WTC11 (cell line): ENCODE measurements around the gene KRT83. TPM values are rescaled to one million over a fixed set of nuclear protein-coding genes. Genes with fewer than 3 reads are reported as not detected.
"Not testable (repeated sequence)": the region's sequence is repeated elsewhere in the genome, so short reads cannot be mapped to it uniquely, and the experiment has no call there.

ENCODE experiments used
- ATAC-seq: fragments of 200-7000 bp; cut with Tn5 transposase; 2 replicates; pipeline ENCODE4 v1.10.0; 2021; ENCODE audit warnings: mild to moderate bottlenecking, moderate library complexity
- CTCF ChIA-PET: fragments of 300-600 bp; sonication (Branson Sonifier 250); formaldehyde crosslinking; loops from one replicate; lab custom pipeline; 2021; ENCODE audit warnings: antibody characterized with exemption; lab: Charles Lee
- POLR2A ChIA-PET: fragments of 350-600 bp; sonication (Branson Sonifier 250); formaldehyde crosslinking; loops from one replicate; lab custom pipeline; 2021; ENCODE audit warnings: antibody characterized with exemption; lab: Charles Lee
- DNase-seq: peaks from one replicate; pipeline ENCODE4 v3.0.0; 2021; ENCODE audit warnings: low spot score
- H3K27ac Mint-ChIP-seq: 2 replicates; pipeline ENCODE4 v1.8.0; 2021; ENCODE audit warnings: mixed read lengths
- H3K27me3 Mint-ChIP-seq: 2 replicates; pipeline ENCODE4 v1.8.0; 2021; ENCODE audit warnings: low read depth, mild to moderate bottlenecking, moderate library complexity, mixed read lengths
- H3K36me3 Mint-ChIP-seq: 2 replicates; pipeline ENCODE4 v1.8.0; 2021; ENCODE audit warnings: mixed read lengths
- H3K4me1 Mint-ChIP-seq: 2 replicates; pipeline ENCODE4 v1.8.0; 2022; ENCODE audit warnings: mixed read lengths
- H3K4me3 Mint-ChIP-seq: 2 replicates; pipeline ENCODE4 v1.8.0; 2021; ENCODE audit warnings: mild to moderate bottlenecking, moderate library complexity, mixed read lengths
- H3K9me3 Mint-ChIP-seq: 2 replicates; pipeline ENCODE4 v1.8.0; 2021; ENCODE audit warnings: mixed read lengths
- ATF1 ChIP-seq: sonication (generic); formaldehyde crosslinking; IDR thresholded peaks from 2 replicates; pipeline ENCODE4 v1.8.1; 2023; ENCODE audit warnings: mild to moderate bottlenecking, moderate library complexity, missing genetic modification reagents
- ETV6 ChIP-seq: sonication (generic); formaldehyde crosslinking; IDR thresholded peaks from 2 replicates; pipeline ENCODE4 v1.8.1; 2022; ENCODE audit warnings: mild to moderate bottlenecking, missing genetic modification reagents
- FOXP1 ChIP-seq: sonication (generic); formaldehyde crosslinking; IDR thresholded peaks from 2 replicates; pipeline ENCODE4 v1.8.0; 2022; ENCODE audit warnings: missing genetic modification reagents, mild to moderate bottlenecking, moderate library complexity, borderline replicate concordance
- HMGA2 ChIP-seq: fragments of 250-450 bp; sonication (Bioruptor Pico); IDR thresholded peaks from 2 replicates; pipeline ENCODE4 v1.4.0; 2021; ENCODE audit warnings: mild to moderate bottlenecking, moderate library complexity
- IRF2 ChIP-seq: sonication (generic); formaldehyde crosslinking; IDR thresholded peaks from 2 replicates; pipeline ENCODE4 v1.8.0; 2022; ENCODE audit warnings: low read depth, missing genetic modification reagents, borderline replicate concordance
- JUN ChIP-seq: sonication (generic); formaldehyde crosslinking; IDR thresholded peaks from 2 replicates; pipeline ENCODE4 v1.8.0; 2023; ENCODE audit warnings: mild to moderate bottlenecking, missing genetic modification reagents
- RELA ChIP-seq: sonication (generic); formaldehyde crosslinking; IDR thresholded peaks from 2 replicates; pipeline ENCODE4 v1.8.1; 2022; ENCODE audit warnings: missing genetic modification reagents, mild to moderate bottlenecking, borderline replicate concordance
- SMAD3 ChIP-seq: sonication (generic); formaldehyde crosslinking; IDR thresholded peaks from 2 replicates; pipeline ENCODE4 v1.8.0; 2022; ENCODE audit warnings: missing genetic modification reagents, mild to moderate bottlenecking, borderline replicate concordance
- SP1 ChIP-seq: sonication (generic); formaldehyde crosslinking; conservative IDR thresholded peaks from 2 replicates; pipeline ENCODE4 v1.8.1; 2022; ENCODE audit warnings: missing genetic modification reagents
- ZNF219 ChIP-seq: sonication (generic); formaldehyde crosslinking; IDR thresholded peaks from 2 replicates; pipeline ENCODE4 v1.8.0; 2023; ENCODE audit warnings: missing genetic modification reagents, mild to moderate bottlenecking, borderline replicate concordance
- ZNF317 ChIP-seq: sonication (generic); formaldehyde crosslinking; IDR thresholded peaks from 2 replicates; pipeline ENCODE4 v1.8.1; 2023; ENCODE audit warnings: low read depth, mild to moderate bottlenecking, moderate library complexity, missing genetic modification reagents, borderline replicate concordance
- total RNA-seq: library from RNA; stranded (reverse); gene quantifications from 3 replicates; pipeline ENCODE4 v1.2.3, GENCODE V29; 2021
- TF ChIP-seq, protein P1 (sequence below): sonication (generic); formaldehyde crosslinking; IDR thresholded peaks from 2 replicates; pipeline ENCODE4 v1.8.1; 2022; ENCODE audit warnings: mild to moderate bottlenecking, missing genetic modification reagents, moderate library complexity, borderline replicate concordance
- TF ChIP-seq, protein P2 (sequence below): fragments of 200-600 bp; IDR thresholded peaks from 2 replicates; pipeline ENCODE4 v1.8.0; 2022; ENCODE audit warnings: antibody characterized with exemption
- TF ChIP-seq, protein P3 (sequence below): sonication (generic); formaldehyde crosslinking; IDR thresholded peaks from 2 replicates; pipeline ENCODE4 v1.8.1; 2022; ENCODE audit warnings: low read depth, mild to moderate bottlenecking, moderate library complexity, missing genetic modification reagents, borderline replicate concordance
- TF ChIP-seq, protein P4 (sequence below): fragments of 250-450 bp; sonication (Bioruptor Pico); IDR thresholded peaks from 2 replicates; pipeline ENCODE4 v1.9.0; 2021; ENCODE audit warnings: mild to moderate bottlenecking
- TF ChIP-seq, protein P5 (sequence below): sonication (generic); formaldehyde crosslinking; IDR thresholded peaks from 2 replicates; pipeline ENCODE4 v1.8.1; 2023; ENCODE audit warnings: mild to moderate bottlenecking, moderate library complexity, missing genetic modification reagents

KRT83 gene
- total RNA-seq, 1 experiment from 2014 or later, result not detected

DNA sequence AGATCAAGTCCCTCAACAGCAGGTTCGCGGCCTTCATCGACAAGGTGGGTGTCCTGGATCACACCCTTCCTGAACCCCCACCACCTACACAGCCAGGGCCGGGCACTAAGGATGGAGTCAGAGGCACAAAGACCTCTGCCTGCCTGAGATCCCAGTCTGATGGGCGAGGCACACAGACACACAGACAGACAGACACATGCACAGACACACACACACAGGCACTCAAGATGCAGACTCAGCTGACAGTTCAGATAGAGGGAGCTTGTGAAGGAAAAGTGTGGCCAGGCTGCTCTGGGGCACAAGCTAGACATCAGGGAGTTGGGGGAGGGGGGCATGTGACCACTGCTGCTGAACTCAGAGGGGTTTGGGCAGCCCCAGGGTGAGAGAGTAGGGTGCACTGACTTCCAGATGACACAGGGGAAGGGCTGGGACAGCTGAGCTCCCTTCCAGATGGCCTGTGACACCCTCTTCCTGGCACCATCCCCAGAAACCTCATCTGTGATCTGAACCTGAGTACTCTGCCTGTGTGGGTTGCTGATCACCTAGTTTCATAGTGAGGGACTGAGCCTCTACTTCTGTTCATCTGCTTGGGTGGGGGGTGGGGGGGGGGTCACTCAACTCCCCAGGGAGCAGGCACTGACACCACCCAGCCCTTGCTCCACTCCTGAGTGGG is 18.8 kb downstream of the KRT83 start:
- peaks cover 20% of the 10 kb centered on the region for H3K27me3 Mint-ChIP-seq
- H3K9me3 Mint-ChIP-seq, H3K36me3 Mint-ChIP-seq, POLR2A ChIA-PET, H3K27ac Mint-ChIP-seq, DNase-seq, H3K4me1 Mint-ChIP-seq, H3K4me3 Mint-ChIP-seq, ATAC-seq: not testable (repeated sequence)
- CTCF ChIA-PET, result interaction anchor here (1.2 kb wide), 1 partner anchor 23 kb away, joined by 3 read pairs; no protein-coding TSS in a partner anchor

DNA sequence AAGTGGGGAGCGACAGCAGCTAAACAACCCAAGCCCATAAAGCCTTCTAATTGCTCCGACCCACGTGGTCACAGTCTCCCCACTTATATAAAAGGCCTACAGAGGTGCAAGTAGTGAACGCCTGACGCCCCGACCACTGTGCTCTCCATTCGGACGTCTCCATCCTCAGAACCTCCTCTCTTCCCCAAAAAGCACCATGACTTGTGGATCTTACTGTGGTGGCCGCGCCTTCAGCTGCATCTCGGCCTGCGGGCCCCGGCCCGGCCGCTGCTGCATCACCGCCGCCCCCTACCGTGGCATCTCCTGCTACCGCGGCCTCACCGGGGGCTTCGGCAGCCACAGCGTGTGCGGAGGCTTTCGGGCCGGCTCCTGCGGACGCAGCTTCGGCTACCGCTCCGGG is 19.5 kb downstream of the KRT83 start:
- DNase-seq, H3K9me3 Mint-ChIP-seq, ATAC-seq, H3K36me3 Mint-ChIP-seq, H3K4me1 Mint-ChIP-seq, H3K4me3 Mint-ChIP-seq, POLR2A ChIA-PET, H3K27ac Mint-ChIP-seq: not testable (repeated sequence)
- peaks cover 13% of the 10 kb centered on the region for H3K27me3 Mint-ChIP-seq
- CTCF ChIA-PET, result interaction anchor here (1.2 kb wide), 1 partner anchor 23 kb away, joined by 3 read pairs; no protein-coding TSS in a partner anchor

DNA sequence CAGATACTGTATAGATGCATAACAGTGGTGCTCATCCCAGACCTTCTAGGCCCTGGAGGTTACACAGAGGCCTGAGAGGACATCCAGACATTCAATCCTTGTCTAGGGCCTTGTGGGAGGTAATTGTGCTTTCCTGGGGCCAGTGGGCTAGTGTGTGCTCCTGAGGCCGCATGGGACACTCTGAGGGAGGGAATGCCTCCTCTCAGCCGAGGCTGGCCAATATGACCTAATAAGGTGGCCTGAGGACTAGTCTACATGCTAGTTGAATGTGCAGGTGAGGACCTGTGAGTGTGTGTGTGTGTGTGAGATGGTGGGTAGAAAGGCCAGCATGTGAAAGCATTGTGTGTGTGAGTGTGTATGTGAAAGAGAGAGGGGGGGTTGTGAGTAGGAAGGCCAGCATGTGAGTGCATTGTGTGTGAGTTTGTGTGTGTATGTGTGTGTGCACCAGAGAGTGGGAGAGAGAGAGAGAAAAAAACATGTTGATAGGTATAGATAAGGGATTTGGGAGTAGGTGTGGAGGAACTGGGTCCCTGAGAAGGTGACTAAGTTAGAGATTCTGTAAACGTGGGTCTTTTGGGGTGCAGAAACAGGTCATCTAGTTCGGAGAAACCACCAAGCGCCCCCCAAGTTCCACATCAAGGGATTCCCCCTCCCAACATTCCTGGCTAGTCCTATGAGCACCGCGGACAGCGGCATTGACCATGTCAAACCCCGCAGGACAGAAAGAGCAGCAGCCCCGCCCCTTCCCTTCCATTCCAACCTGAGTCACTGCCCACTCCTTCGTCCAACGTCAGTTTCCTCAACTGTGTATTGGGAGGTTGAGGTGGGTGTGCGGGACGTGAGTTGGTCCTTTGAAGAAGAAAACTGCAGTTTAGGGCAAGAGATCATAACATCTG is 20.2 kb downstream of the KRT83 start:
- Mint-ChIP-seq H3K27me3 (peaks cover 7% of the 10 kb centered on the region), H3K4me3 (no peak overlapping the region), H3K36me3 (no peaks in the 10 kb centered on the region), H3K27ac (no peak overlapping the region)
- CTCF ChIA-PET, result interaction anchor here (1.2 kb wide), 1 partner anchor 22 kb away, joined by 3 read pairs; no protein-coding TSS in a partner anchor
- DNase-seq (peak; percentile 52), ATAC-seq (peak; percentile 41; the same call in 1 of the 2 replicates)
- TF ChIP-seq, protein P1, sequence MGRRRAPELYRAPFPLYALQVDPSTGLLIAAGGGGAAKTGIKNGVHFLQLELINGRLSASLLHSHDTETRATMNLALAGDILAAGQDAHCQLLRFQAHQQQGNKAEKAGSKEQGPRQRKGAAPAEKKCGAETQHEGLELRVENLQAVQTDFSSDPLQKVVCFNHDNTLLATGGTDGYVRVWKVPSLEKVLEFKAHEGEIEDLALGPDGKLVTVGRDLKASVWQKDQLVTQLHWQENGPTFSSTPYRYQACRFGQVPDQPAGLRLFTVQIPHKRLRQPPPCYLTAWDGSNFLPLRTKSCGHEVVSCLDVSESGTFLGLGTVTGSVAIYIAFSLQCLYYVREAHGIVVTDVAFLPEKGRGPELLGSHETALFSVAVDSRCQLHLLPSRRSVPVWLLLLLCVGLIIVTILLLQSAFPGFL (CRISPR knock-in tag), result no peak
- TF ChIP-seq RELA (no peak), ZNF219 (CRISPR knock-in tag) (no peak), ETV6 (CRISPR knock-in tag) (no peak), JUN (no peak)
- TF ChIP-seq, protein P2, sequence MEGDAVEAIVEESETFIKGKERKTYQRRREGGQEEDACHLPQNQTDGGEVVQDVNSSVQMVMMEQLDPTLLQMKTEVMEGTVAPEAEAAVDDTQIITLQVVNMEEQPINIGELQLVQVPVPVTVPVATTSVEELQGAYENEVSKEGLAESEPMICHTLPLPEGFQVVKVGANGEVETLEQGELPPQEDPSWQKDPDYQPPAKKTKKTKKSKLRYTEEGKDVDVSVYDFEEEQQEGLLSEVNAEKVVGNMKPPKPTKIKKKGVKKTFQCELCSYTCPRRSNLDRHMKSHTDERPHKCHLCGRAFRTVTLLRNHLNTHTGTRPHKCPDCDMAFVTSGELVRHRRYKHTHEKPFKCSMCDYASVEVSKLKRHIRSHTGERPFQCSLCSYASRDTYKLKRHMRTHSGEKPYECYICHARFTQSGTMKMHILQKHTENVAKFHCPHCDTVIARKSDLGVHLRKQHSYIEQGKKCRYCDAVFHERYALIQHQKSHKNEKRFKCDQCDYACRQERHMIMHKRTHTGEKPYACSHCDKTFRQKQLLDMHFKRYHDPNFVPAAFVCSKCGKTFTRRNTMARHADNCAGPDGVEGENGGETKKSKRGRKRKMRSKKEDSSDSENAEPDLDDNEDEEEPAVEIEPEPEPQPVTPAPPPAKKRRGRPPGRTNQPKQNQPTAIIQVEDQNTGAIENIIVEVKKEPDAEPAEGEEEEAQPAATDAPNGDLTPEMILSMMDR, result no peak
- TF ChIP-seq, protein P3, sequence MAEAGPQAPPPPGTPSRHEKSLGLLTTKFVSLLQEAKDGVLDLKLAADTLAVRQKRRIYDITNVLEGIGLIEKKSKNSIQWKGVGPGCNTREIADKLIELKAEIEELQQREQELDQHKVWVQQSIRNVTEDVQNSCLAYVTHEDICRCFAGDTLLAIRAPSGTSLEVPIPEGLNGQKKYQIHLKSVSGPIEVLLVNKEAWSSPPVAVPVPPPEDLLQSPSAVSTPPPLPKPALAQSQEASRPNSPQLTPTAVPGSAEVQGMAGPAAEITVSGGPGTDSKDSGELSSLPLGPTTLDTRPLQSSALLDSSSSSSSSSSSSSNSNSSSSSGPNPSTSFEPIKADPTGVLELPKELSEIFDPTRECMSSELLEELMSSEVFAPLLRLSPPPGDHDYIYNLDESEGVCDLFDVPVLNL (CRISPR knock-in tag), result no peak
- TF ChIP-seq, all 79 proteins: peak for 0
- no peaks in the 10 kb centered on the region for H3K9me3 Mint-ChIP-seq
- H3K4me1 Mint-ChIP-seq, result peaks cover 9% of the 10 kb centered on the region
- POLR2A ChIA-PET, result no interaction called here

DNA sequence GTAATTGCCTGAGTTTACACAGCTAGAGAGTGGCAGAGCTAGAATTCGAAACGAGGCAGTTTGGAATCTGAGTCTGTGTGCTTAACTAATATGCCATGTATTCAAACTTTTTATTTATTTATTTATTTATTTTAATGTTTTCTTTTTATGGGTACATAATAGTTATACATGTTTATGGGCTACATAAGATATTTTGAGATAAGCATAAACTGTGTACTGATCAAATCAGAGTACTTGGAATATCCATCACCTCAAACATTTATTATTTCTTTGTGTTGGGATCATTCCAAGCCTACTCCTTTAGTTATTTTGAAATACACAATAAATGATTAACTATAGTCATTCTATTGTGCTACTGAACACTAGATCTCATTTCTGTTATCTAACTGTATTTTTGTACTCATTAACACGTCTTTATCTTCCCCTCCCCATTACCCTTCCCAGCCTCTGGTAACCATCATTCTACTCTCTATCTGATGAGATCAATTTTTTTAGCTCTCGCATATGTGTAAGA is 22.5 kb downstream of the KRT83 start:
- H3K4me3 Mint-ChIP-seq, result no peak overlapping the region
- no peak overlapping the region for H3K27ac Mint-ChIP-seq
- POLR2A ChIA-PET, result no interaction called here
- H3K27me3 Mint-ChIP-seq, result peaks cover 3% of the 10 kb centered on the region
- no peak for DNase-seq
- no peaks in the 10 kb centered on the region for H3K36me3 Mint-ChIP-seq
- H3K4me1 Mint-ChIP-seq, result no peaks in the 10 kb centered on the region
- CTCF ChIA-PET, result interaction anchor here (1.9 kb wide), 1 partner anchor 20 kb away, joined by 11 read pairs; no protein-coding TSS in a partner anchor
- no peak for ATAC-seq
- H3K9me3 Mint-ChIP-seq, result no peaks in the 10 kb centered on the region
- TF ChIP-seq, protein P4, sequence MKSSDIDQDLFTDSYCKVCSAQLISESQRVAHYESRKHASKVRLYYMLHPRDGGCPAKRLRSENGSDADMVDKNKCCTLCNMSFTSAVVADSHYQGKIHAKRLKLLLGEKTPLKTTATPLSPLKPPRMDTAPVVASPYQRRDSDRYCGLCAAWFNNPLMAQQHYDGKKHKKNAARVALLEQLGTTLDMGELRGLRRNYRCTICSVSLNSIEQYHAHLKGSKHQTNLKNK (CRISPR knock-in tag), result no peak
- TF ChIP-seq SMAD3 (CRISPR knock-in tag), result no peak
- TF ChIP-seq SP1 (CRISPR knock-in tag), result no peak
- no peak for TF ChIP-seq ZNF317 (CRISPR knock-in tag)
- TF ChIP-seq HMGA2, result no peak
- no peak for TF ChIP-seq IRF2 (CRISPR knock-in tag)
- no peak for TF ChIP-seq FOXP1
- TF ChIP-seq, protein P5, sequence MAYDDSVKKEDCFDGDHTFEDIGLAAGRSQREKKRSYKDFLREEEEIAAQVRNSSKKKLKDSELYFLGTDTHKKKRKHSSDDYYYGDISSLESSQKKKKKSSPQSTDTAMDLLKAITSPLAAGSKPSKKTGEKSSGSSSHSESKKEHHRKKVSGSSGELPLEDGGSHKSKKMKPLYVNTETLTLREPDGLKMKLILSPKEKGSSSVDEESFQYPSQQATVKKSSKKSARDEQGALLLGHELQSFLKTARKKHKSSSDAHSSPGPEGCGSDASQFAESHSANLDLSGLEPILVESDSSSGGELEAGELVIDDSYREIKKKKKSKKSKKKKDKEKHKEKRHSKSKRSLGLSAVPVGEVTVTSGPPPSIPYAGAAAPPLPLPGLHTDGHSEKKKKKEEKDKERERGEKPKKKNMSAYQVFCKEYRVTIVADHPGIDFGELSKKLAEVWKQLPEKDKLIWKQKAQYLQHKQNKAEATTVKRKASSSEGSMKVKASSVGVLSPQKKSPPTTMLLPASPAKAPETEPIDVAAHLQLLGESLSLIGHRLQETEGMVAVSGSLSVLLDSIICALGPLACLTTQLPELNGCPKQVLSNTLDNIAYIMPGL, result no peak
- TF ChIP-seq ATF1, result no peak
